GM18868 (cell line): ENCODE results near the gene HSD17B13.
"Not testable (repeated sequence)": the region's sequence is repeated elsewhere in the genome, so short reads cannot be mapped to it uniquely, and the experiment has no call there.

ENCODE experiments used
- ATAC-seq: cut with Tn5 transposase; IDR thresholded peaks from one replicate; pipeline ENCODE4 v1.9.1; 2021; ENCODE audit warnings: mild to moderate bottlenecking, moderate library complexity; ENCODE audit not compliant: unreplicated experiment

Gene HSD17B13, protein sequence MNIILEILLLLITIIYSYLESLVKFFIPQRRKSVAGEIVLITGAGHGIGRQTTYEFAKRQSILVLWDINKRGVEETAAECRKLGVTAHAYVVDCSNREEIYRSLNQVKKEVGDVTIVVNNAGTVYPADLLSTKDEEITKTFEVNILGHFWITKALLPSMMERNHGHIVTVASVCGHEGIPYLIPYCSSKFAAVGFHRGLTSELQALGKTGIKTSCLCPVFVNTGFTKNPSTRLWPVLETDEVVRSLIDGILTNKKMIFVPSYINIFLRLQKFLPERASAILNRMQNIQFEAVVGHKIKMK

DNA sequence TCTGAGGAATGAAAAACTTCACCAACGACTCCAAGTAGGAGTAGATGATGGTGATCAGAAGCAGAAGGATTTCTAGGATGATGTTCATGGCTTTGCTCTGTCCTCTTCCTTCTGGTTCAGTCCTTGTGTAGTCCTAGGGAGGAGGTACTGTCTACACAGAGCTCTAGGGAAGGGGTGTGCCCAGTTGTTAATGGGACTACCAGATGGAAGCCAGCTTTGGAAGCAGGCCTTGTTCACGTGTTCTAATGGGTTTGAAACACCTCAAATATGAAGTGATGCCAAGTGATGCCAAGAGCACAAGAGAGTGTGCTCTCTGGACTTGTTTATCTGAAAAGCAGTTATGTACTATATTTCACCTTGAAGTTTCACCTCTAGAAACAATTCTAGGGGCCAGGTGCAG, at the start of gene HSD17B13:
Gene HSD17B13 (minus strand): TSS at position 129 of the 400 bp plus-strand sequence. CDS start 41 bp downstream, at position 88.
- ATAC-seq: no peak

DNA sequence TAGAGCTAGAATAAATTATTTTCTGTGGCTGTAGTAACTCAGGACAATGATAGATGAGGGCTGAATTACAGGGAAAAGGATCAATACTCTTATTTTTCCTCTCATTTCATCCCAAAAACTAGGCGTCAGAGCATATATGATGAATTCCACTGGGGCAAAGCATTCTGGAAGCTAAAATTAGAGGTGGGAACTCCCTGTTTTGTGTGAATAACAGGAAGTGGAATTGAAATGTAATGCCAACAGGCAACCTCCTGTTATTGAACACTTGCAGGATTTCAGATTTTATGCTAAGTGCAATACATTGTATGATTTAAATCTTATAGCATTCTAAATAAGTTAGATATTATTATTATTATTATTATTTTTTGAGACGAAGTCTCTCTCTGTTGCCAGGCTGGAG, 47.4 kb upstream of the HSD17B13 start:
- ATAC-seq: no peak

DNA sequence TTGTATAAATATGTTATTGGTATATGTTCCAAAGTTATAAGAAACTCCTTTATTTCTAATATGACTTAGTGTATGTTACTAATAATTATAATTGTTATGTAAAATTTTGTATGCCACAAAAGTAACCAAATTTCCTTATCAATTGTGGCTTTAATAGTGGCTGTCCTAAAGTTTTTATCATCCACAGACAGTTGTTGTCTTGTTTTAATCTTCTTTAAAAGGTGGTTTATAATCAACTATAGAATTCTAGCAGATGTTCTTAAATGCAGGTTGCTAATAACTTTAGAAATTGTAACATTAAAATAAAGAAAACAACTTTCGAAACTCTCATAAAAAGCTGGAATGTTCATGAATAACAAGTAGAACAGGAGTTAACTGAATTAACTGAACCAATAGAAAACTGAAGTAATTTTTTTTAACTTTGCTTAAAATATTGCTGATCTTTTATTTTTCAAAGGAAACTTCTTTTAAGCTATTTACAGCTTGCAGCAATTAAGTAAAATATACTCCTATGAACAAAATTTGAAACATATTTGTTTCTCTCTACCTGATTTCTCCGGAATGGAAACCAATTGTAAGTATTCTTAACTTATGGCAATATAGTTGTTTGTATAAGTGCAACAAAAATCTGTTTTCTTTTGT, 44.0 kb upstream of the HSD17B13 start:
- no peak for ATAC-seq

DNA sequence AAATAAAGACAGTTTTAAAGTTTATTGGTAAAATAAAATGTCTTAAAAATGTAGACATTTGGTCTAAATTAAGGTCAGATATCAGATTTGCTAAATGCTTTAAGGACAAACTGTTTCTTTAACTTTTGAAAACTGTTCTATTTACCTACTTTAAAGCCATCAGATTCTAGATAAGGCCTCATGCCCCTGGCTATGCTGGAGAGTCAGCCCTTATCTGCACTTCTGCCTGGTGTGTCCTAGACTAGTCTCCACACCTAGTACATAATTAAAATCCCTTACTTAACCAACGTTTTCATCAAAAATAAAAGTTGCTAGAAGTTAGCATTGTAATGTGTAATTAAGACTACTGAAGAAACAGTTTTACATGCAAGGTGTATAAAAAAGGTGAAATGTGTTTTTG, 42.7 kb upstream of the HSD17B13 start:
- no peak for ATAC-seq

DNA sequence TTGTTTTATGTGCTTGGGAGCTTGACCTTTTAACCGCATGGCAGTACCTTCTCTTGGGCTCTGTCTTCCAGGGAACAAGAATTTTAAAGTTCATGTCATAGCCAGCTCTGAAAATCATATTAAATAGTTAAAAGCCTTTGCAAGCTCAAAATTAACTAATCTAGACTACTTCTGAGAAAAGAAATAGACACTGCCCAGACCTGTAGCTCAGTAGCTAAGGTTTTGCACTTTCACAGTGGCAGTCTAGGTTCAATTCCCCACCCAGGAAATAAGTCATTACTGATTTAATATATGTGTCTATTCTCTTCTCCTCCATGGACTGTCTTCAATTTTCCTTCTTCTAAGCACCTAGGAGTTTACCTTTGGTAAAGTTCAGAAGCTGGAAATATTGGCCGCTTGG, 40.9 kb upstream of the HSD17B13 start:
- ATAC-seq: no peak

DNA sequence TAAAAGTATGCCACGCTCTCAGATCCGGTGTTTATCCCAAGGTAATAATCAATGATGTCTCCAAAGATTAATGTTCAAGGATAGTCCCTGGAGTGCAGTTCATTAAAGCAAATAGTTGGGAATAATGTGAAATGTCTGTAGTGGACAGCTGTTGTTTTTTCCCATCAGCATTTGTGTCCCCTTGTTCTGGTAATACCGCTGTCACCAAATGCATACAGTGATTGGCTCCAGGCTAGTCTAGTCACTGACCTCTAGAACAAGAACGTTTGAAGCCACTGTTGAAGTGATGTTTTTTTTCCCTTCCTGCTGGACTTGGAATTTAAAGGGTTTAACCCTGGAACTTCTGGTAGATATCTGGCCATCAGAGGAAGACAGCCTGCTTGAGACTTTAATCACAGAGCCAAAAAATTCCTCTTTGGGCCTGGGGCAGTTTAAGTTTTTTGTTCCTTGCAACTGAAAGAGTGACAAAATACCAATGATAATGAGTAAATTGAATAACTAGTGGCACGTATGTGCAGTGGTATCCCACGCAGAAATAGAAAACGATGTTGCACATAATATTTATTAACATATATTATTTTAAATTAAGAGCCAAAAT, 37.8 kb upstream of the HSD17B13 start:
- no peak for ATAC-seq

DNA sequence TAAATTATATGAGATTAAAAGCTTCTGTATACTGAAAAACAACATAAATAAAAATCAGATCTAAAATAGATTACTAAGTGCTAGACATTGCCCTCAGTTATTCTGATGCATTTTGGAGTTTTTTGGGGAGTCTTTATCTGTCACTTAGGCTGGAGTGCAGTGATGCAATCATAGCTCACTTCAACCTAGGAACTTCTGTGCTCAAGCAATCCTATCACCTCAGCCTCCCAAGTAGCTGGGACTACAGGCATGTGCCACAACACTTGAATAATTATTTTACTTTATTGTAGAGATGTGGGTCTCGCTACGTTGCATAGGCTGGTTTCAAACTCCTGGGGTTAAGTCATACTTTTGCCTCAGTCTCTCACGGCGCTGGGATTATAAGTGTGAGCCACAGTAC, 36.6 kb upstream of the HSD17B13 start:
- ATAC-seq: no peak

DNA sequence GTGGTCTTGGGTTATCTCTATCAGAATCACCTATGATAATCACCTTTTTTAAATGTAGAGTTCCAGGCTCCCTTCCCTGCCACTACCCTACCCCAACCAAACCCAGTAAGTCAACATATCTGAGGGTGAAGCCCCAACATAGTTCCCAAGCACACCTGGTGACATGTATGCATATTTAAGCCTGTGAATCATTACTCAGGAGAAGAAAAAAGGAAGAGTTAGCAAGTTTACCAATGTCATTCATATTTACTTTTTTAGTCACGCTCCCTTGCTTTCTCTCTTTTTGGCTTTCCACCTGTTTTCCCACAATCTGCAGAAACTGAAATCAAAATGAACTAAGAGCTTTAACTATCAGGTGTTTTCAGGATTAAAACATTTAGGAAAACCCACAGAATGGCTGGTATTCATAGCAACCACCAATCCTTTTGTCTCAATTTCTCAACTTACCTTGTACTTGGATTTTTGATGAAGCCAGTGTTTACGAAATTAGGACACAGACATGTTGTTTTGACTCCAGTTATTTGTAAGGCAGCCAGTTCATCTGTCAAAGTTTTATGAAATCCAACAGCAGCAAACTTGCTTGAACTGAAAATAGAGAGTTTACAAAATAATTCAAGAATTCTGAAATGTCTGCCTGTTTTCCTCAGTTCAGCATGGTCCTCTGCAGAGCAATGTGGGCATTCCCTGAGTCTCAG, 34.3 kb upstream of the HSD17B13 start:
- ATAC-seq: no peak

DNA sequence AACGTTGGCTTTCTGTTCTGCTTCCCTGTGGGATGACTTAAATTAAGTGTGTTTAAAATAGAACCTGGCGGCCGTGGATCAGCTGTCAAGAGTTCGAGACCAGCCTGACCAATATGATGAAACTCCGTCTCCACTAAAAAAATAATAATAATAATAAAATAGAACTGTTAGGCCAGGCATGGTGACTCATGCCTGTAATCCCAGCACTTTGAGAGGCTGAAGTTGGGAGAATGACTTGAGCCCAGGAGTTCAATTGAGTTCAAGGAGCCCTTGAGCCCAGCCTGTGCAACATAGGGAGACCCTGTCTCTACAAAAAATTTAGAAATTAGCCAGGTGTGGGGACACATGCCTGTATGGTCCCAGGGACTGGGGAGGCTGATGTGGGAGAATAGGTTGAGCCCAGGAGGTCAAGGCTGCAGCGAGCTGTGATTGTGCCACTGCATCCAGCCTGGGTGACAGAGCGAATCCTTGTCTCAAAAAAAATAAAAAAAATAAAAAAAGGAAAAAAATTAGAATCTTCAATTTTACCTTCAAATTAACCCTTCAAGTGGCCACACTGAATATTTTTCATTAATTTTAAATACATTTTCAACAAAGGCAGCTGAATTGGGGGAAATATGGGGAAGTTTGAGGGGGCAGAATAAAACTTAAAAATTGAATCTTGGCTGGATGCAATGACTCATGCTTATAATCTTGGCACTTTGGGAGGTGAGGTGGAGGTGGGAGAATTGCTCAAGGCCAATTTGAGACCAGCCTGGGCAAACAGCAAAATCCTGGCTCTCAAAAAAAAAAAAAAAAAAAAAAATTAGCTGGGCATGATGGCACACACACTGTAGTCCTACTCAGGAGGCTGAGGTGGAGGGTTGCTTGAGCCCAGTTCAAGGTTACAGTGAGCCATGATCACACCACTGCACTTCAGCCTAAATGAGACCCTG, 31.8 kb upstream of the HSD17B13 start:
- no peak for ATAC-seq

DNA sequence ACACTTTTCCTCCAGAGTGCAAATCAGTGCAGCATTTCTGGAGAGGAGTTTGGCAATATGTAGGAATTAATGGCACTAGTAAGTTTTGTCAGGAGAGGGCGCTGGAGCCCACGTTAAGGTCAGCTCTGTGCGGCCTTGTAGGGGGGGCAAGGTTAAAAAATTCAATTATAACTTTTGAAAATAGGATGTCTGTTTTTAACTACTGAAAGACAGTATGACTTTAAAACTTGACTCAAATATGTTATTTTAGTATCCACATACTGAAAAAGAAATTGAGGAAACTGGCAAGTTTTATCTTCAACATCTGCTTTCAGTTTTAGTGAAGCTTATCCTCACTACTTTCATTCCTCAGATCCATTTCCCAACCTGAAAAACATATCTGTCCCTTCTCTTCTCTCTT, 30.9 kb upstream of the HSD17B13 start:
- ATAC-seq: peak; percentile 96

DNA sequence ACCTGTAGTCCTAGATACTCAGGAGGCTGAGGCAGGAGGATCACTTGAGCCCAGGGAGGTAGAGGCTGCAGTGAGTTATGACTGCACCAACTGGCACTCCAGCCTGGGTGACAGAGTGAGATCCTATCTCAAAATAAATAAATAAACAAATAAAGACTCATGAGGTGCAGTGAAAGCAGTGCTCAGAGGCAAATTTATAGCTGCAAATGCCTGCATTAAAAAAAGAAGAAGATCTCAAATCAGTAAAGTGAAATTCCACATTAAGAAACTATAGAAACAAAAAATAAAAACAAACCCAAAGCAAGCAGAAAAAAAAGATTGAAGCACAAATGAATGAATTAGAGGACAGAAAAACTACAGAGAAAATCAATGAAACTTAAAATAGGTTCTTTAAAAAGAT, 22.5 kb upstream of the HSD17B13 start:
- no peak for ATAC-seq

DNA sequence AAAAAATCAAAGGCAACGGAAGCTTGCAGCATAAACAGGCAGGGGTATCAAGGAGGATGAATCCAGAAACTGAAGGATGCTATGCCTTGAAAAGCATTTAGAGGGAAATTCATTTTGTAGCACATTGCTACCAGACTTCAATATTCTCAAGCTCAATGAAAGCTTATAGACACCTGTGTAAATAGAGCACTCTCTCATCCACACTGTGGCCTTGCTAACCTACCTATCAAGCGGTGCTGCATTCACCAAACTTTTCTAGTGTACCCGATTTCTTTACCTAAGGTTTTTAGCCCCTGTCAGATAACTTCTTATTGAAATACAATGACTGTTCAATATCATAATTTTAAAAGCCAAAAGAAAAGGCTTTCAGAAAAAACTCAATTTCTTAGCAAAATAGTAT, 20.2 kb upstream of the HSD17B13 start:
- ATAC-seq: no peak

DNA sequence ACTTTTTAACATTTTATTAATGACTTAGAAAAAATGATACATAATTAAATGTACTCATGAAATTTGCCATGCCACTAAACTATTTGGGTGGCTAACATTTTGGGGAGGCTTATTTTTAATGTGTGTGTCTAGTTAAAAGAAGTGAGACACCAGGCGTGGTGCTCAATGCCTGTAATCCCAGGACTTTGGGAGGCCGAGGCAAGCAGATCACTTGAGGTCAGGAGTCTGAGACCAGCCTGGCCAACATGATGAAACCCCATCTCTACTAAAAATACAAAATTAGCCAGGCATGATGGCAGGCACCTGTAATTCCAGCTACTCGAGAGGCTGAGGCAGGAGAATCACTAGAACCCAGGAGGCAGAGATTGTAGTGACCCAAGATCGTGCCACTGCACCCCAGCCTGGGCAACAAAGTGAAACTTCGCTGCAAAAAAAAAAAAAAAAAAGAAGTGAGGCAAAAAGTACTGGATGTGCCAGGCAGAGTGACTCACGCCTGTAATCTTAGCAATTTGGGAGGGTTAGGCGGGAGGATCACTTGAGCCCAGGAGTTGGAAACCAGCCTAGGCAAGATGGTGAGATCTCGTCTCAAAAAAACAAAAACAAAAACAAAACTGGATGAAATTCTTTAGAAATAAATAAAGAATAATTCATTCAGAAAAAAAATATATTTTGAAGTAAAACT, 19.4 kb upstream of the HSD17B13 start:
- ATAC-seq: not testable (repeated sequence)

DNA sequence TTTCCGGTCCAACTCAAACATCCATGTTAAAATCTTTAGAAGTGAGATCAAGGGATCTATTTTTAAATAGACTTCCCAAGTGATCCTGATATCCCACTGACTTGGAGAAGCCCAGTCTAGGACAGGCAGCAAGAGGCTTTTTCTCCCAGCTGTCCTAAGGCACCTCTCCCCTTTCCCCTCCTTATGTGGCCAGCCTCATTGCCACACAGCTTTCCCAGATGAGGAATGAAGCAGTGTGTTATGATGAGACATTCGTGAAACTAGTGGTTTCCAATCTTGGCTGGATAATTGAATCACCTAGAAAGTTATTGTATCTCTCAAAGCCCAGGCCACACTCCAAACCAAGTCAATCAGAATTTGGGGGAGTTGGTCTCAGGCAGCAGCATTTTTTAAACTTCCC, 16.8 kb upstream of the HSD17B13 start:
- no peak for ATAC-seq

DNA sequence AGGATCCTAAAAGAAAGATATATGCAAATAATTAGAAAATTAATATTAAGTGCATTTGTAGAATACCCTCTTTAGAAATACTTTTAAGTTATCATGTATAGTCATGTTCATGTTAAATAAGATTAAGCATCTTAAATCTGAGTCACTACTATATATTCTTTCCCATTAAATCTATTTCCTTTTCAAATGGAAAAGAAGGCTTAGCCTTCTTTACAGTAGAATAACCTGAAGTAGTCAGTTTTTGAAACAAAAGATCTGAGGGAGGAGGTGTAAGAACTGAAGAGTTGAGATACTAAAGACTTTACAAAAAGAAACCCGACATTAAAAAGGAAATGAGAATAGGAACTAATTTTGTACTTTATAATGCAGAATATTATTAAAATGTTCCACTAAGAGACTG, 14.7 kb upstream of the HSD17B13 start:
- no peak for ATAC-seq

DNA sequence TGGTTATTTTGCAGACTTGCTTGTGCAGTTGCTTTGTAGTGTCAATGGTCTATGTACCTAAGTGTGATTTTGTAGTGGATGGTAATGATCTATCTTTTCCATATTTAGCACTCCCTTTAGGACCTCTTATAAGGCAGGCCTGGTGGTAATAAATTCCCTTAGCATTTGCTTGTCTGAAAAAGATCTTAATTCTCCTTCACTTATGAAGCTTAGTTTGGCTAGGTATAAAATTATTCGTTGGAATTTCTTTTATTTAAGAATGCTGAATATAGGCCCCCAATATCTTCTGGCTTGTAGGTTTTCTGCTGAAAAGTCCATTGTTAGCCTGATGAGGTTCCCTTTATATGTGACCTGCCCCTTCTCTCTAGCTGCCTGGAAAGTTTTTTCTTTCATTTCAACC, 10.6 kb upstream of the HSD17B13 start:
- no peak for ATAC-seq

DNA sequence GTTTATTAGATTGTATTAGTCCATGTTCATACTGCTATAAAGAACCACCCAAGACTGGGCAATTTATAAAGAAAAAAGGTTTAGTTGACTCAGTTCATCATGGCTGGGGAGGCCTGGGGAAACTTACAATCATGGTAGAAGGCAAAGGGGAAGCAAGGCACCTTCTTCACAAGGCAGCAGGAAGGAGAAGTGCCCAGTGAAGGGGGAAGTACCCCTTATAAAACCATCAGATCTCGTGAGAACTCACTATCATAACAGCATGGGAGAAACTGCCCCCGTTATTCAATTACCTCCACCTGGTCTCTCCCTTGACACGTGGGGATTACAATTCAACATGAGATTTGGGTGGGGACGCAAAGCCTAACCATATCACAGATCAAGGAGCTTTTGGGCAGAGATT, 8.1 kb upstream of the HSD17B13 start:
- ATAC-seq: no peak

DNA sequence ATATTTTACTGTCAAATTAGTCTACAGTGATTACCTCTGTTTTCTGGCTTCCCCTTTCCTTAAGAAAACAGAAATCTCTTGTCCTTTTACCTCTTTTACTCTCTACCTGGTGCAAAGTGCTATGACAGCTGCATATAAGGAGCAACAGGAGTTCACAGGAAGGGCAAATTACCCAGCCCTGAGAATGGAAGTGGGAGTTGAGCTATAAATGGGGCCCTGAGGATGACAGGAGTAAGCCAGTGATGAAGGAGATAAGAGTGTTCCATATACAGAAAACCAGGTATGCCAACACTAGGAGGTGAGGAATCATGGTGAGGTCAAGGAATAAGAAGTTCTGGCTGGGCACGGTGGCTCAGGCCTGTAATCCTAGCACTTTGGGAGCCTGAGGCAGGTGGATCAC, 4.5 kb upstream of the HSD17B13 start:
- no peak for ATAC-seq

DNA sequence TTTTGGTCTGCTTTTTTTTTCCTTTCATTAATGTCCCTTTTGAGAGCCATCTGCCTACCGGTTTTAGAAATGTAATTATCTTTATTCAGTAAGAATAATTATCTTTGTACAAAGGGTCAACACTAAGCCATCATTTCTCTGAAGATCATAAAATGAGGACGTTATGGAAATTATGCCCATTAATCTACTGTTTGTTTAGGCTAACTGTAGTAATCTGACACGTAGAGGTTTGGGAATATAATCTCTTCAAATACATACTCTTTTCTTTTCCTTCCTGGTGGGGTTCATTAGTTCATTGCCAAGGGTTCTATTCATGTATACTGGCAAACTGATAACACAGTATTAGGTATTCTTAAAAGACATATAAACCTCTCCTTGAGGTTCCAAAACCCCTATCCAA, 3.8 kb upstream of the HSD17B13 start:
- ATAC-seq: no peak

DNA sequence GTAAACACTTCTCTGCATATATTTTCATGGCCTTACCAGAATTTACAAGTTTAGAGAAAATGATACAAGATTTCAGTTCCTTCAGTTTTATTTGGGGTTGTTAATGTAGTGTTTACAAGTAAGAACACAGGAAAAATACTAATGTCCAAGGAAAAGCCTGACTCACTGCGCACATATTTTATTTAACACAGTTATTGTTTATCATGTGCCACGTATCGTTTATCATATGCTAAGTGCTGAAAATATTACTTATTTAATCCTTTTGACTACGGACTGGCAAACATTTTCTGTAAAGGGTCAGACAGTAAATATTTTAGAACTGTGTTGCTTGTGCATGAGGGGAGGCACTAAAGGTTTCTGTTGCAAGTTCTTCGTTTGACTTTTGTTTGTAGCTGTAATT, 794 bp downstream of the HSD17B13 start:
- no peak for ATAC-seq
